Effector memory CD8-positive, alpha-beta T cell (primary cell): ENCODE results near the gene CMTM6.
"Not testable (repeated sequence)": the region's sequence is repeated elsewhere in the genome, so short reads cannot be mapped to it uniquely, and the experiment has no call there.

Experiments used
- ATAC-seq: fragments of 150-1000 bp; cut with Tn5 transposase; replicated peaks from 2 replicates; pipeline ENCODE4 v1.10.0; 2021; ENCODE audit warnings: mild to moderate bottlenecking, moderate library complexity
- DNase-seq, 3 experiments: peaks; one replicate each; pipeline ENCODE4 v3.0.0; 2021
- H3K27ac Mint-ChIP-seq, 2 donors: one replicate each; pipeline ENCODE4 v1.8.0; 2022; ENCODE audit warnings: mild to moderate bottlenecking in 2 of 2, mixed read lengths in 2 of 2, moderate library complexity in 2 of 2
- H3K27me3 Mint-ChIP-seq, 2 donors: one replicate each; pipeline ENCODE4 v1.8.0; 2022; ENCODE audit warnings: mixed read lengths in 2 of 2
- H3K36me3 Mint-ChIP-seq: one replicate; pipeline ENCODE4 v1.8.0; 2022; ENCODE audit warnings: mild to moderate bottlenecking, moderate library complexity, mixed read lengths; ENCODE audit not compliant: insufficient read depth
- H3K4me1 Mint-ChIP-seq, 2 donors: one replicate each; pipeline ENCODE4 v1.8.0; 2022; ENCODE audit warnings: low read depth in 2 of 2, mixed read lengths in 2 of 2
- H3K4me3 Mint-ChIP-seq, 2 donors: one replicate each; pipeline ENCODE4 v1.8.0; 2022; ENCODE audit warnings: mild to moderate bottlenecking in 2 of 2, mixed read lengths in 2 of 2, moderate library complexity in 2 of 2
- H3K9me3 Mint-ChIP-seq, 2 donors: one replicate each; pipeline ENCODE4 v1.8.0; 2022; ENCODE audit warnings: mixed read lengths in 2 of 2

The CMTM6 gene

DNA sequence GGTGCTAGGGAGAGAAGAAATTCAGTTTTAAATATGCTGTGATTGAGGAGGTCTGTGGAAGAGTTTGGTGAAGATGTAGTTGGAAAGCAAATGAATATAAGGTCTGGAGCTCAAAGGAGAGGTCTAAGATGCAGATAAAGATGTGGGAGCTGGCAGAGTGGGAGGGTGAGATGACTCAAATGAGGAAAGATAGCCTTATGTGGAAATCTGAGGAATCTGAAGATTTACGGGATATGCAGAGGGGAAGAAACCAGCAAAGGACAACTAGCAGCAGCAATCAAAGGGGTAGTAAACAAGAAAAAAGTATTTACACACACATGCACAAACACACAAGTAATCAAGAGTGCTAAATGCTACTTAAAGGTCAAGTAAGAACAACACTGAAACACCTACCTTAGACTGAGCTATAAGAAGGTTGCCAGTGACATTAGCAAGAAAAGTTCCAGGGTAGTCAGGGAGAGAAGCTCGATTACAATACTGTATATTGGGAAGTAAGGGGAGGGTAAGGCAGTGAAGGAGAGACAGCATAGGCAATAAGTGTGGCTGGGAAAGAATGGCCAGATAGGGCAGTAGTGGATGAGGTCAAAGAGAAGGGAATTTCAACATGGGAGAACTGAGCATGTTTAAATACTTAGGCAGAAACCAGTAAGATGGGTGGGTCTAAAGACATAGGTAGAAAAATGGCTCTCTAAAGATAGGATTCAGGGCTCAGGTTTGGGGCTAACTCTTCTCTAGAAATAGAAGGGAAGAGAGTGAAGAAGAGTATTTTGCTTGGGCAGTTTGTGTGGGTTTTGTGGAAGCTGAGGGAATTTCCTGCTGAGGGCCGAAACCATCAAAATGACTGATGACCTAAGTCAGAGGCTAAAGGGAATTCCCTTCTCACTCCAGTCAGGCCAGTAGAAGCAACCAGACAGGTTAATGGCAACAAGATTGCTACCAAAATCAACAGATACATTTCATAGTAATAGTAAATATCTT, 8.9 kb downstream of the CMTM6 start:
- ATAC-seq = no peak
- H3K4me3 Mint-ChIP-seq = no peak overlapping the region

DNA sequence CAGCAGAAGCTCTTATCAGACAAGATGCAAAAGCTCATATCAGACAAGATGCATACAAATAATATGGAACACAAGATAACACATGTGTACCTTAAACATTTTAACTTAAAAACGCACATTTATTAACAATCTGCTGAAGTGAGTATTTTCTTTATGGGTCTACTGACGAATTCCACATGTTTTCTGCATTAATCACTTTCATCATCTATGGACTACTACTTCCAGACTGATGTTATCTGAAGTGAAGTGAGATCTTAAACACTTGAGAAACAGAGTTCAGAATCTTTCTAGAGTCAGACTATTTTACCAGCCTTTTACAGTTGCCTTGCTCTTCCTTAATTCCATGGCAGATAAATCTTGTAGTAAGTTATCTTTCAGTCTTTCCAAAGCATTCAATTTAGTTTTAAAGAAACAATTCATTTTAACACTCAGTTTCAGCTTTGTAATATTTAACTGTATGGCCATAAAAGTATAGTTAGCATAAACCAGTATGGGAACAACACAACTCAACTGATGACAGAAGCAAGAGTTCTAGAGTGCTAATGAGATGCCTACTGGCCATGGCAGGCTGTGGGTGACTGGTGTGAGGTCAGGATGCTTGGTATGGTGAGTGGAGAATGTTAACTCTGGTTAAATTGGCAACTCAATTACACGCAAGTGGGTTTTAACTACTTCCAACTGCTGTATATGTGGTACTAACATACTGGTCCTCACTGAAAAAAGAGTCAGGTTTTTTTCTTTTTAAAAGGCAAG, 9.8 kb downstream of the CMTM6 start:
- DNase-seq (no peak), ATAC-seq (no peak)
- Mint-ChIP-seq H3K4me3 (no peak overlapping the region), H3K4me1 (peaks cover 5 to 15% of the 10 kb centered on the region in 2 donors), H3K36me3 (peaks cover 18% of the 10 kb centered on the region), H3K9me3 (no peaks in the 10 kb centered on the region), H3K27ac (no peak overlapping the region), H3K27me3 (no peaks in the 10 kb centered on the region)

More for the DNA sequence above, 8.9 kb downstream of the CMTM6 start:
- Mint-ChIP-seq H3K27ac (no peak overlapping the region), H3K9me3 (no peaks in the 10 kb centered on the region), H3K36me3 (peaks cover 11% of the 10 kb centered on the region), H3K4me1 (peaks cover 6 to 20% of the 10 kb centered on the region in 2 donors), H3K27me3 (no peaks in the 10 kb centered on the region)
- no peak for DNase-seq

DNA sequence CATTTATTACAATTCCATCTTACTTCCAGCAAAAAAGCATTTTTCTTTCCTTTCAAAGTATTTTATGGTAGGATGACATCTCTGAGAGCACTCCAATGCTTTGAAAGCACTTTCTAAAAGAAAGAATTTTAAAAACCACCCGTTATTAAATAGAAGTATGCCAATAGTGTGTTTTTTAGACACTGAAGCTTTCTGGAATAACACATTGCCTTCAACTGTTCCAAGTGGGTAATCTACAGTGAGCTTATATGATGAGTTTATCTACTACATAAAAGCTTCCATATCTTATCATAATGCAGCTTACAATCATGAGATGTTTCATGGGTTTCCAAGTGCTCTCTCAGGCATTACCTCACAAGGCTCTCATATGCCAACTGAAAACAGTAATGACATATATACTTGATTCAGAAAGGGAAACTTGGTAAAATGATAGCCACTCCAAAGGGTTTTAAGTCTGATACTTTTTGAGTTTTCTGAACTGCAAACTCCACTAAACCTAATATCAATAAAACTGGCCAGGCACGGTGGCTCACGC, 14.1 kb downstream of the CMTM6 start:
- ATAC-seq (no peak), DNase-seq (no peak)
- Mint-ChIP-seq H3K27ac (no peak overlapping the region), H3K36me3 (peaks cover 57% of the 10 kb centered on the region), H3K4me3 (no peak overlapping the region), H3K4me1 (peaks cover 6 to 9% of the 10 kb centered on the region in 2 donors), H3K27me3 (no peaks in the 10 kb centered on the region), H3K9me3 (no peaks in the 10 kb centered on the region)

DNA sequence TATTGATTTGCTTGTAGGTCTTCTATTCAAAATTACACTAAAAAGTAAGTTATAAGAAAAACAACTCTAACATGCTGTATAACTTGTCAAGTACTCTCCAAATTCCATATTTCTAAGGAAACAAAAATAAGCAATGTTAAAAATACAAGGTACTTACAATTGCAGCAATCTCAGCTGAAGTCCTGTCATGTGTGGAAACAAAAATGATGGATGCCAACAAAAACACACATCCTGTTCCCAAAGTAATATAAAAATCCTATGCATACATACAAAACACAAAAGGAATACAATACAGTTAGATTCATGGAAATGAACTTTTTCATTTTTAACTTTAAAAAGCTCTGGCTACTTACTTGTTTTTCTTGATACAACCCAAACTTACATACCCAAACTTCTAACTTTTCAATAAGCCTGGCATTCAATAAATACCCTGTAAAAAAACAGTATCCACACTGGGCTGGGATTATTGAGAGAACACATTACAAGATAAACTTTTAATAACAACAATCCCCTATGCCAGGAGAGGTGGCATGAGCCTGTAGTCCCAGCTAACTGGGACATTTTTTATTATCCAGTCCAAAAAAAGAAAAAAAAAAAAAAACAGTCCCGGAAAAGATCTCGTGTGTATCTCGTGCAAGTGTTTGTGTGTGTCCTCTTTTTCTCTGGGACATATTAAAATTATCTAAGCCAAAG, 14.7 kb downstream of the CMTM6 start:
- DNase-seq = no peak
- peak overlapping the region in 1 of 2 donors; percentile 58 for H3K27ac Mint-ChIP-seq
- H3K4me1 Mint-ChIP-seq = peaks cover 6 to 9% of the 10 kb centered on the region in 2 donors
- H3K4me3 Mint-ChIP-seq = no peak overlapping the region
- H3K27me3 Mint-ChIP-seq = no peaks in the 10 kb centered on the region
- H3K36me3 Mint-ChIP-seq = peaks cover 58% of the 10 kb centered on the region
- H3K9me3 Mint-ChIP-seq = no peaks in the 10 kb centered on the region
- no peak for ATAC-seq

DNA sequence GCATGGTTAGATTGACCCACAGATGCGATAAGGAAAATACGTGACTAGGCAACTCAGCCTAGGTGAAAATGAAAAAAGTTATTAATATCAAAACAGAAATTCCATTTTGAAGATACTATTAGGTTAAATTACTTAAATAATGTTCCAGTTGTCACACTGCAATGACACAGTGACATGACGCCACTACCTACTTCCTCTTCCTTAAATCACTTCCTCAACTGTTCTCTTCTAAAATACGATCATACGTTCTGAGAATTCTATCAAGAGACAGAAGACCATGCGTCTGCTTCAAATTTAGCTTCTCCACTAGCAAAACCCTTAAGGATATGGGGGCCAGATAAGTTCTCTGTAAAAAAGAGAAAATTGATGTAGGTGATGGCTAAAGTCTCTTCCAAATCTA, 18.2 kb downstream of the CMTM6 start:
- no peak for ATAC-seq
- H3K27ac Mint-ChIP-seq = peak overlapping the region; percentile 10 to 57

DNA sequence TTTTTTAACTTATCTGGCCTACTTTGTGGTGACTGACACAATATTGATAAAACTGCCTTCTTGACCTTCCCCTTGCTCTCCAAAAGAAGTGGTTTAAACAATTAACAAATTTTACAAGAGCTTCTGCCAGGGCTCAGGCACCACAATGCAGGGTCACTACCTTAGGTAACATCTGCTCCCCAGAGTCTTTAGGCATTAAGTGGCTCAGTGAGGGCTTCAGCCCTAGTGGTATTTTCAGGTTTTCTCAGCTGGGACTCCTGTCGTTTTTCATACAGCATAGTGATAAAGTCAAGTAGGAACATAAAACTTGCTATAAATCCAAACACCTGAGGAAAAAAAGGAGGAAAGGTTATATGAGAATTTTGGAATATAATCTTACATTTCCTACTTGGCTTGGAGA, 18.9 kb downstream of the CMTM6 start:
- Mint-ChIP-seq H3K4me3 (no peak overlapping the region), H3K27ac (peak overlapping the region in 1 of 2 donors; percentile 10), H3K4me1 (peaks cover 9 to 13% of the 10 kb centered on the region in 2 donors), H3K27me3 (no peaks in the 10 kb centered on the region), H3K36me3 (peaks cover 76% of the 10 kb centered on the region), H3K9me3 (no peaks in the 10 kb centered on the region)
- ATAC-seq (no peak), DNase-seq (no peak)

More for the DNA sequence above, 18.2 kb downstream of the CMTM6 start:
- Mint-ChIP-seq H3K4me1 (peaks cover 9 to 13% of the 10 kb centered on the region in 2 donors), H3K27me3 (no peaks in the 10 kb centered on the region), H3K4me3 (no peak overlapping the region), H3K9me3 (no peaks in the 10 kb centered on the region), H3K36me3 (peaks cover 74% of the 10 kb centered on the region)
- no peak for DNase-seq

DNA sequence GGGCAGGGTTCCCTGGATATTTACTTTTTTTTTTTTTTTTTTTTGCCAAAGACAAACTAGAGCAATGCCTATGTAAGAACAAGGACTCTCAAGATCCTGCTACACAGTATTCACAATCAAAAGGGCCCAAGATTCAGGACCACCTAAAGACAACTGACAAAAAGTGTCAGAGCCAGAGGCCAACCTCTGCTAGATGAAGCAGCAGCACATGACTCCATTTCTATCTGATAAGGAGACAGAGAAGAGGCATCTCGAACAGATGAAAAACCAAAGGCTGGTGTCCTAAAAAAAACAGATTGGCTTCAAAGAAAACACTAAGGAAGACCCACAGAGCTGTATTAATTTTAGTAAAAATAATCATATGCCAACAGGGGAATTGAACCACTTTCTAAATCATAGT, 20.0 kb downstream of the CMTM6 start:
- DNase-seq = no peak
- no peaks in the 10 kb centered on the region for H3K27me3 Mint-ChIP-seq
- no peak for ATAC-seq
- no peaks in the 10 kb centered on the region for H3K9me3 Mint-ChIP-seq
- no peak overlapping the region for H3K4me3 Mint-ChIP-seq
- H3K36me3 Mint-ChIP-seq = peaks cover 68% of the 10 kb centered on the region
- H3K27ac Mint-ChIP-seq = peak overlapping the region; percentile 44 to 63
- peaks cover 13 to 14% of the 10 kb centered on the region in 2 donors for H3K4me1 Mint-ChIP-seq

DNA sequence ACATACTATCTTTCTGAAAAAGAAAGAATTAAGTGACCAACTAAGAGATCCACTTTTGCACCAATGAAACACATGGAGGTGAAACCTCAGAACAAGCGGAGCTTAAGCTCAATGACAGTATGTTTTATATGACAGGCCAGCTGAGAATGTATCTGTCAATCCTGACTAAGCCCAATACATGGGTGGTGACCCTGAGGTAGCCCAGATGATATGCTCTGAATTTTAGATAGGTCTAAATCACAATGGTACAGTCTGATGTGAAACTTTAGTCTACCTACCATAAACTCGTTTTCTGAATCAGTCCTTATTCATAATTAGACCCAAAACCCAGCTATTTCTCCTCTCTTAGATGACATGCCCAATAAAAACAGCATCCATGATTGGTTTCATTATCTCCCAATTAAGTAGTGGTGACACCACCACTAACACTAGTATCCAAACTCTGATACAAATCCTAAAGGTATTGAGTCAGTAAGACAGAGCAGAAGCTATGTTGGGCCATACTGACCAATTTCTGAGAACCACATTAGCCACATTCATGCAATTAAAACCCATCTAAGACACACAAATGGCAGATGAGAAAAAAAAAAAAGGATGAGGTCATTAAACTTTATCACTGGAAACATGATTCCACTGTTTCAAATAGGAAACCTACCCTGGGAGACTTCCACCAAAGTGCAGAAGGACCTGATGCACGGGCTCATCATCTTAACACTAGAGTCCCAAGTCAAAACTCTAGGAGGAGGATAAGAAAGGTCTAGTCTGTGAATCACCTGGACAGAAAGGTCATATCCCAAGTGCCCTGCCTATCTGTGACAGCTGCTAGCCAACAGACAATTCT, 20.6 kb downstream of the CMTM6 start:
- no peak for DNase-seq
- H3K27ac Mint-ChIP-seq = peak overlapping the region; percentile 44 to 63
- no peak overlapping the region for H3K4me3 Mint-ChIP-seq
- no peaks in the 10 kb centered on the region for H3K9me3 Mint-ChIP-seq
- peaks cover 13 to 14% of the 10 kb centered on the region in 2 donors for H3K4me1 Mint-ChIP-seq
- H3K36me3 Mint-ChIP-seq = peaks cover 65% of the 10 kb centered on the region
- no peak for ATAC-seq
- H3K27me3 Mint-ChIP-seq = no peaks in the 10 kb centered on the region

DNA sequence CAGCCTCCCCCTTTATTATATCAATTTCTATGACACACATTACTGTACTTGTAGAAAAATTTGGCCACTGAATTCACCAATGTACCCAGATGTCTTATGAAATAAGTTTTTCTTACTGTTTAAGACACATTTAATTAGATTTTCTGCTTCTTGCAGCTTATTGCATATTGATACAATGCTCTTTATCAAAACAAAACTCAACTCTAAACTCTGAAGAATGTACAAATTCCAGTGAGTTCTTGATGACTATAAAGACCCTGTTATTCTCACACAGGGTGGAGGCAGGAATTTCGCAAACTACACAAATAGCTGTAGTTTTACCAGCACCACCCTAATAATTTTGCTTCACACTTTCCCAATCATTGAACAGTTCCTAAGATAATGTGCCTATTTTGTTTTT, 22.0 kb downstream of the CMTM6 start:
- ATAC-seq (no peak), DNase-seq (no peak)
- H3K36me3 Mint-ChIP-seq = peaks cover 58% of the 10 kb centered on the region
- peaks cover 11 to 23% of the 10 kb centered on the region in 2 donors for H3K4me1 Mint-ChIP-seq
- H3K27me3 Mint-ChIP-seq = no peaks in the 10 kb centered on the region
- H3K27ac Mint-ChIP-seq = no peak overlapping the region
- no peaks in the 10 kb centered on the region for H3K9me3 Mint-ChIP-seq
- H3K4me3 Mint-ChIP-seq = no peak overlapping the region

DNA sequence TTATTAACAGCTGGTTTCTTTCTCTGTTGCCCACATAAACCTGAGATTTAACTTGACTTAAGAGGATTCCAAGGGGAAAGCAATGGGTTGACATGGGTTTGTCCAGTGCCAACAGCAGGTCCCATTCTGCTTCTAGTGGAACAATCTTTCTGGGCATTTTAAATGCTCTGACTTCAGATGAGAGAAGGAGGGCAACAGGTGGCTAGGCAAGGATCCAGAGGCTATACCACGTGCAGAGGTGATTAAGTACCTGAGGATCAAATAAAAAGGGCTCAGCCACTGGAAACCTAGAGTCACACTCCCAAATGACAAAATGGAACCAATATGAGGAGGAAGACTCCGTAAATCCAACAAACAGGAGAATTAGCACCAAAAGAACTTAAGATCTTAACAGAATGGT, 28.5 kb downstream of the CMTM6 start:
- Mint-ChIP-seq H3K9me3 (no peaks in the 10 kb centered on the region), H3K4me1 (peaks cover 12 to 20% of the 10 kb centered on the region in 2 donors), H3K36me3 (peaks cover 14% of the 10 kb centered on the region), H3K27me3 (no peaks in the 10 kb centered on the region), H3K4me3 (no peak overlapping the region), H3K27ac (peak overlapping the region in 1 of 2 donors; percentile 38)
- DNase-seq (no peak), ATAC-seq (no peak)

DNA sequence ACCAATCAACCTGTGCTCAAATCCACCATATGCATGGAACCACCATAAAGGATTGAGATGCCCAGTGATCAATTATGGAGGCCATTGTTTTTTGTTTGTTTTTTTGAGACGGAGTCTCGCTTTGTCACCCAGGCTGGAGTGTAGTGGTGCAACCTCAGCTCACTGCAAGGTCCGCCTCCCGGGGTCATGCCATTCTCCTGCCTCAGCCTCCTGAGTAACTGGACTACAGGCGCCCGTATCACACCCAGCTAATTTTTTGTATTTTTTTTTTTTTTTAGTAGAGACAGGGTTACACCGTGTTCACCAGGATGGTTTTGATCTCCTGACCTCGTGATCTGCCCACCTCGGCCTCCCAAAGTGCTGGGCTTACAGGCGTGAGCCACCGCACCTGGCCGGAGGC, 30.5 kb downstream of the CMTM6 start:
- H3K4me3 Mint-ChIP-seq, H3K27ac Mint-ChIP-seq, H3K27me3 Mint-ChIP-seq, H3K9me3 Mint-ChIP-seq, DNase-seq, ATAC-seq, H3K36me3 Mint-ChIP-seq: not testable (repeated sequence)
- H3K4me1 Mint-ChIP-seq = peaks cover 9 to 25% of the 10 kb centered on the region in 2 donors

DNA sequence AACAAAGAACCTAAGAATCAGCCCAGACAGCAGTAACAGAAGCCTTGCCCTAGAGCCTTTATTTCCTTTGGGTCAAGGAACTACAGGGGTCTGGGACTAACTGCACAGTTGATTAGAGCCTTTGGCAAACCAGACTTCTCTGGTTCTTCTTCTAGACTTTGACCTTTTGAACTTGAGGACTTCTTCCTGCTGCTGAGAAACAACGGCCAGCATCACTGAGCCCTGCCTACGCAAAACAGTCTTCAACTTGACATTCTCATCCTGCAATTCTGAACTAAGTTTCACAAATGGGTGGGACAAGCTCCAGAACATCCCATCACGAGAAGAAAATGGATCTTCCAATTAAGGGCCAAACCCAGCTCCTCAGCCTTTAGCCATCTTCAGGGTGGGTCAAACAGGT, 31.4 kb downstream of the CMTM6 start:
- no peak for ATAC-seq
- H3K27ac Mint-ChIP-seq = peak overlapping the region; percentile 46 to 54
- H3K27me3 Mint-ChIP-seq = no peaks in the 10 kb centered on the region
- H3K4me1 Mint-ChIP-seq = peaks cover 10 to 18% of the 10 kb centered on the region in 2 donors
- H3K36me3 Mint-ChIP-seq = peaks cover 3% of the 10 kb centered on the region
- no peaks in the 10 kb centered on the region for H3K9me3 Mint-ChIP-seq
- no peak for DNase-seq
- H3K4me3 Mint-ChIP-seq = no peak overlapping the region
